ENCODE measurements around the gene KRTAP10-2. TPM values are rescaled to one million over a fixed set of nuclear protein-coding genes. Genes with fewer than 3 reads are reported as not detected.

Gene KRTAP10-2
- total and polyA plus RNA-seq, 9 of the 15 experiments (the other 6 are each of a cell fraction or from before 2014, with no cell fraction given), result not detected

DNA sequence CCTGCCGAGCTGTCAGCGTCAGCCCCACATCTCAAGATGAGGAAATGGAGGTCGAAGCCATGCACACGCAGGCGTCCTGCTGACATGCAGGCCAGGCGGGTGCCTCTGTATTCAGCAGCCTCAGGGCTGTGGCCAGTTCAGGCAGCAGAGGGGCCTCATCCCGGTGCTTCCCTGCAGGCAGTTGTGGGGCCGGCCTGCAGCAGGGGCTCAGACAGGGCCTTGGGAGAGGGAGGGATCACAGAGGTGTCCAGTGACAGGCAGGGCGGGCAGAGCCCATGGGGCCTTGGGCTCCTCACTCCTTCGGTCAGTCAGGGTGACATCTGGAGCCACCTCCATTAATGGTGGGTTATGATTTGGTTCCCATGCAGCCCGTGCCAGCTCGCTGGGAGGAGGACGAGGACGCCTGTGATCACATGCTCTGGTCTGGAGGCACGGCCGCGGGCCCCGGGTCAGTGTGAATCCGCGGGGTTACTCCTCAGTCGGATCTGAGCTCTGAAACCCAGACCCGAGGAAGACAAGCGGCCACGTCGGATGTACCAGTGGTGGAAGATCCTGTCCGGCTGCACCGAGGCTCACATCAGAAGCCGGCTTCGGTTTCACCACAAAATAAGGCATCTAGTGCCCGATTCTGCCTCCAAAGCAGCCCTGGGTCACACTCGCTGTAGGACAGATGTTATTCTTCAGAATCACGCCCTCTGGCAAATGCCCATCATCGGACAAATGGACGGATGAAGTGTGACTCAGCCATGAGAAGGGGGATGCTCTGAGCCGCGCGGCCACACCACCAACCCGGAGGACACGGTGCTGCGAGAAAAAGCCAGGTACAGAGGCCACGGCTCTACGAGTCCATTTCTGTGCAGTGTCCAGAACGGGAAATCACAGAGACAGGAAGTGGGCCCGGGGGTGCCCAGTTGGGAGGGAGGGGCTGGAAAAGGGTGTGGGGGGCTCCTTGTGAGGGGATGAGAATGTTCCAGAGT, 44.7 kb downstream of the KRTAP10-2 start (continued):
- TF ChIP-seq E2F6 (IDR thresholded peaks at IDR 0.05; ENCODE audit: borderline replicate concordance in 1 of 2, extremely low read depth in 1 of 2, insufficient read depth in 1 of 2, insufficient read length in 1 of 2, low read depth in 1 of 2, low read length in 1 of 2, poor library complexity in 1 of 2, severe bottlenecking in 1 of 2), result no peak
- TF ChIP-seq U2AF1 (optimal IDR thresholded peaks at IDR 0.05; ENCODE audit: low read depth, low read length), result no peak
- TF ChIP-seq, protein P1, sequence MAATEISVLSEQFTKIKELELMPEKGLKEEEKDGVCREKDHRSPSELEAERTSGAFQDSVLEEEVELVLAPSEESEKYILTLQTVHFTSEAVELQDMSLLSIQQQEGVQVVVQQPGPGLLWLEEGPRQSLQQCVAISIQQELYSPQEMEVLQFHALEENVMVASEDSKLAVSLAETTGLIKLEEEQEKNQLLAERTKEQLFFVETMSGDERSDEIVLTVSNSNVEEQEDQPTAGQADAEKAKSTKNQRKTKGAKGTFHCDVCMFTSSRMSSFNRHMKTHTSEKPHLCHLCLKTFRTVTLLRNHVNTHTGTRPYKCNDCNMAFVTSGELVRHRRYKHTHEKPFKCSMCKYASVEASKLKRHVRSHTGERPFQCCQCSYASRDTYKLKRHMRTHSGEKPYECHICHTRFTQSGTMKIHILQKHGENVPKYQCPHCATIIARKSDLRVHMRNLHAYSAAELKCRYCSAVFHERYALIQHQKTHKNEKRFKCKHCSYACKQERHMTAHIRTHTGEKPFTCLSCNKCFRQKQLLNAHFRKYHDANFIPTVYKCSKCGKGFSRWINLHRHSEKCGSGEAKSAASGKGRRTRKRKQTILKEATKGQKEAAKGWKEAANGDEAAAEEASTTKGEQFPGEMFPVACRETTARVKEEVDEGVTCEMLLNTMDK (IDR thresholded peaks at IDR 0.05; ENCODE audit: borderline replicate concordance, insufficient read depth, low read depth, low read length, poor library complexity, severe bottlenecking), result no peak

All from K562 (cell line).